ENCODE data around the gene FUOM.
A peak's percentile ranks its signal among the peaks of the same experiment; 100 is the strongest.
"Not testable (repeated sequence)": the region's sequence is repeated elsewhere in the genome, so short reads cannot be mapped to it uniquely, and the experiment has no call there.

The FUOM gene

GRCh38 chr10:133332936-133333699 is 24.7 kb downstream of the FUOM start:
- DNase-seq (ENCODE audit: low read depth in 2 of 2) = no peak

GRCh38 chr10:133329491-133330202 is 28.2 kb downstream of the FUOM start:
- DNase-seq (ENCODE audit: low read depth in 2 of 2) = peak; percentile 73 to 84

GRCh38 chr10:133328358-133329343 is 29.2 kb downstream of the FUOM start:
- DNase-seq (ENCODE audit: low read depth in 2 of 2) = no peak

- DNase-seq (ENCODE audit: low read depth in 2 of 2) = no peak
These were observed 30.0 kb downstream of the FUOM start for GRCh38 chr10:133327651-133328357.

GRCh38 chr10:133326745-133327650 is 30.8 kb downstream of the FUOM start:
- no peak for DNase-seq (ENCODE audit: low read depth in 2 of 2)

GRCh38 chr10:133326223-133326551 is 31.6 kb downstream of the FUOM start:
- no peak for DNase-seq (ENCODE audit: low read depth in 2 of 2)

GRCh38 chr10:133325440-133326222 is 32.2 kb downstream of the FUOM start:
- DNase-seq (ENCODE audit: low read depth in 2 of 2) = no peak

- DNase-seq (ENCODE audit: low read depth in 2 of 2) = no peak
These were observed 33.0 kb downstream of the FUOM start for GRCh38 chr10:133324857-133325260.

GRCh38 chr10:133324198-133324792 is 33.5 kb downstream of the FUOM start:
- DNase-seq (ENCODE audit: low read depth in 2 of 2) = peak in 1 of 2 donors; percentile 19

GRCh38 chr10:133322064-133322709 is 35.6 kb downstream of the FUOM start:
- not testable (repeated sequence) for DNase-seq (ENCODE audit: low read depth in 2 of 2)

- DNase-seq (ENCODE audit: low read depth in 2 of 2) = not testable (repeated sequence)
These were observed 36.9 kb downstream of the FUOM start for GRCh38 chr10:133320852-133321422.

GRCh38 chr10:133318494-133319127 is 39.2 kb downstream of the FUOM start:
- DNase-seq (ENCODE audit: low read depth in 2 of 2) = peak; percentile 37 to 39

- DNase-seq (ENCODE audit: low read depth in 2 of 2) = no peak
These were observed 41.1 kb downstream of the FUOM start for GRCh38 chr10:133316732-133317131.

GRCh38 chr10:133316266-133316665 is 41.6 kb downstream of the FUOM start:
- no peak for DNase-seq (ENCODE audit: low read depth in 2 of 2)

- DNase-seq (ENCODE audit: low read depth in 2 of 2) = no peak
These were observed 42.0 kb downstream of the FUOM start for GRCh38 chr10:133315847-133316246.

GRCh38 chr10:133314911-133315310 is 42.9 kb downstream of the FUOM start:
- DNase-seq (ENCODE audit: low read depth in 2 of 2) = no peak

- DNase-seq (ENCODE audit: low read depth in 2 of 2) = no peak
These were observed 44.6 kb downstream of the FUOM start for GRCh38 chr10:133313192-133313591.

GRCh38 chr10:133312769-133313145 is 45.1 kb downstream of the FUOM start:
- DNase-seq (ENCODE audit: low read depth in 2 of 2) = no peak
